Astrocyte (in vitro differentiated cells and primary cell): ENCODE results near the gene NSMCE1.

ENCODE experiments used
- EZH2 ChIP-seq: IDR thresholded peaks from 2 replicates; pipeline ENCODE4 v1.6.1; 2012; ENCODE audit warnings: mild to moderate bottlenecking, low read length, inconsistent platforms; ENCODE audit not compliant: insufficient read depth
- TF ChIP-seq, protein P1 (sequence below): IDR thresholded peaks from 2 replicates; pipeline ENCODE4 v1.5.1; 2011; ENCODE audit warnings: low read depth, mild to moderate bottlenecking, inconsistent platforms, low read length, moderate library complexity; ENCODE audit not compliant: insufficient read depth

DNA sequence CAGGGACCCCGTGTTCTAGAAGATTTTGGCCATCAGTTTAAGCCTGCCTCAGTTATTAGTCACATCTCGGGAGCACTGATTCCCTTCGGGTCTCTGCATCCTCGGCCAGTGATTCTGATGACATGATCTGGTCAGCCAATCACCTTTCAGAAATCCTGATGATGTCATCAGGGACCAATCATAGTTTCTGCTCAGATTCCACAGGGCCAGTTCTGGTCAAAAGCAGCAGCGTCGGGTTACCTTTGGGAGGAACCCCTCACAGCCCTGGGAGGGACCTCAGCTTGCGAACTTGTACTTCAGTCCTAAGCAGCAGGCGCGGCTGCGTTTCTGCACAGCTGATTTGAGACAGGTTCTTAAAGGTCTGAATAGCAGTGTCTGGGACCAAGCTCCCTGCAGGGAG lies 51.3 kb downstream of the NSMCE1 start:
- TF ChIP-seq, protein P1, sequence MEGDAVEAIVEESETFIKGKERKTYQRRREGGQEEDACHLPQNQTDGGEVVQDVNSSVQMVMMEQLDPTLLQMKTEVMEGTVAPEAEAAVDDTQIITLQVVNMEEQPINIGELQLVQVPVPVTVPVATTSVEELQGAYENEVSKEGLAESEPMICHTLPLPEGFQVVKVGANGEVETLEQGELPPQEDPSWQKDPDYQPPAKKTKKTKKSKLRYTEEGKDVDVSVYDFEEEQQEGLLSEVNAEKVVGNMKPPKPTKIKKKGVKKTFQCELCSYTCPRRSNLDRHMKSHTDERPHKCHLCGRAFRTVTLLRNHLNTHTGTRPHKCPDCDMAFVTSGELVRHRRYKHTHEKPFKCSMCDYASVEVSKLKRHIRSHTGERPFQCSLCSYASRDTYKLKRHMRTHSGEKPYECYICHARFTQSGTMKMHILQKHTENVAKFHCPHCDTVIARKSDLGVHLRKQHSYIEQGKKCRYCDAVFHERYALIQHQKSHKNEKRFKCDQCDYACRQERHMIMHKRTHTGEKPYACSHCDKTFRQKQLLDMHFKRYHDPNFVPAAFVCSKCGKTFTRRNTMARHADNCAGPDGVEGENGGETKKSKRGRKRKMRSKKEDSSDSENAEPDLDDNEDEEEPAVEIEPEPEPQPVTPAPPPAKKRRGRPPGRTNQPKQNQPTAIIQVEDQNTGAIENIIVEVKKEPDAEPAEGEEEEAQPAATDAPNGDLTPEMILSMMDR, result no peak
- TF ChIP-seq EZH2, result no peak
